ENCODE results near the gene NPEPL1. TPM values are rescaled to one million over a fixed set of nuclear protein-coding genes. Genes with fewer than 3 reads are reported as not detected.
"Not testable (repeated sequence)": the region's sequence is repeated elsewhere in the genome, so short reads cannot be mapped to it uniquely, and the experiment has no call there.

NPEPL1 gene
- polyA plus RNA-seq, 1 donor (not counting 4 experiments of a cell fraction or from before 2014, with no cell fraction given), result 4.4 TPM

DNA sequence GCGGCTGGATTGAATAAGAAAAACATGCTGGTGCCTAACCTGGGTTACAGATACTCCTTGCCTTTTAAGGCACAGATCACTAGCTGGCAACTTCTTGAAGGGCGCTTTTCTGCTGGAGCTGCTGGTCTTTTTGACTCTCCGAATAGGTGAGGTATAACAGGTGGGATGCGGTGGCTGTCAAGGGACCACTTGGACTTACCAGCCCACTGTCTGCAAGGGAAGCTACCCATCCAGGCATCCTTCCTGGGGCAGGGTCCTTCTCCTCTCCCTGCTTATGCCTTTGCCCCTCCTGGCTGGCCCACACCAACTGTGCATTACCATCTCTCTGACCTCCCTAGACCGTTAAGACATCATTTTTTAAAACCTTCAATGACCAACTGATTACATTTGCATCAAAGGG, 57.4 kb downstream of the NPEPL1 start:
- Histone ChIP-seq H3K4me3 (ENCODE audit: control insufficient read depth in 2 of 3, extremely low read depth in 1 of 3, insufficient read depth in 2 of 3, low read depth in 1 of 3, low read length in 3 of 3) (no peak overlapping the region), H3K9ac (ENCODE audit: control insufficient read depth, extremely low read depth, insufficient read depth, low read length) (no peak overlapping the region), H3K4me1 (ENCODE audit: control insufficient read depth, extremely low read depth, insufficient read depth, low read length) (no peaks in the 10 kb centered on the region), H4K20me1 (ENCODE audit: control insufficient read depth, extremely low read depth, insufficient read depth, low read length) (no peaks in the 10 kb centered on the region), H2AFZ (ENCODE audit: control insufficient read depth, low read length) (no peak overlapping the region), H3K27ac (ENCODE audit: control insufficient read depth, insufficient read depth, low read length) (no peak overlapping the region), H3K9me1 (ENCODE audit: control insufficient read depth, extremely low read depth, insufficient read depth, low read length) (no peaks in the 10 kb centered on the region), H3K36me3 (ENCODE audit: control insufficient read depth in 2 of 2, extremely low read depth in 1 of 2, insufficient read depth in 2 of 2, low read length in 2 of 2) (no peaks in the 10 kb centered on the region), H3K27me3 (ENCODE audit: control insufficient read depth, extremely low read depth, insufficient read depth, low read length) (peaks cover 9% of the 10 kb centered on the region), H3K4me2 (ENCODE audit: control insufficient read depth, extremely low read depth, insufficient read depth, low read depth, low read length) (no peak overlapping the region), H3K9me3 (ENCODE audit: control insufficient read depth, low read depth, low read length) (no peaks in the 10 kb centered on the region), H3K79me2 (ENCODE audit: control insufficient read depth, insufficient read depth, low read length) (no peaks in the 10 kb centered on the region)
- no peak for FAIRE-seq
- TF ChIP-seq, protein P1, sequence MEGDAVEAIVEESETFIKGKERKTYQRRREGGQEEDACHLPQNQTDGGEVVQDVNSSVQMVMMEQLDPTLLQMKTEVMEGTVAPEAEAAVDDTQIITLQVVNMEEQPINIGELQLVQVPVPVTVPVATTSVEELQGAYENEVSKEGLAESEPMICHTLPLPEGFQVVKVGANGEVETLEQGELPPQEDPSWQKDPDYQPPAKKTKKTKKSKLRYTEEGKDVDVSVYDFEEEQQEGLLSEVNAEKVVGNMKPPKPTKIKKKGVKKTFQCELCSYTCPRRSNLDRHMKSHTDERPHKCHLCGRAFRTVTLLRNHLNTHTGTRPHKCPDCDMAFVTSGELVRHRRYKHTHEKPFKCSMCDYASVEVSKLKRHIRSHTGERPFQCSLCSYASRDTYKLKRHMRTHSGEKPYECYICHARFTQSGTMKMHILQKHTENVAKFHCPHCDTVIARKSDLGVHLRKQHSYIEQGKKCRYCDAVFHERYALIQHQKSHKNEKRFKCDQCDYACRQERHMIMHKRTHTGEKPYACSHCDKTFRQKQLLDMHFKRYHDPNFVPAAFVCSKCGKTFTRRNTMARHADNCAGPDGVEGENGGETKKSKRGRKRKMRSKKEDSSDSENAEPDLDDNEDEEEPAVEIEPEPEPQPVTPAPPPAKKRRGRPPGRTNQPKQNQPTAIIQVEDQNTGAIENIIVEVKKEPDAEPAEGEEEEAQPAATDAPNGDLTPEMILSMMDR (optimal IDR thresholded peaks at IDR 0.05 in 1 of 3, IDR thresholded peaks at IDR 0.05 in 1 of 3, conservative IDR thresholded peaks at IDR 0.05 in 1 of 3; ENCODE audit: extremely low read depth in 1 of 3, insufficient read depth in 2 of 3, low read length in 3 of 3), result no peak
- TF ChIP-seq EZH2 (IDR thresholded peaks at IDR 0.05; ENCODE audit: low read length), result no peak
- dilution Hi-C loops (cut with MboI; ENCODE audit: extremely low pct_ligation_motif_present, low sequenced_read_pairs), result no loop called here
- DNase-seq (ENCODE audit: low read depth, low spot score), result no peak

- H2AFZ ChIP-seq (ENCODE audit: control insufficient read depth, low read length); FAIRE-seq; H3K4me2 ChIP-seq (ENCODE audit: control insufficient read depth, extremely low read depth, insufficient read depth, low read depth, low read length); H3K9ac ChIP-seq (ENCODE audit: control insufficient read depth, extremely low read depth, insufficient read depth, low read length); H3K27ac ChIP-seq (ENCODE audit: control insufficient read depth, insufficient read depth, low read length); H3K9me1 ChIP-seq (ENCODE audit: control insufficient read depth, extremely low read depth, insufficient read depth, low read length); H3K4me3 ChIP-seq (ENCODE audit: control insufficient read depth in 2 of 3, extremely low read depth in 1 of 3, insufficient read depth in 2 of 3, low read depth in 1 of 3, low read length in 3 of 3); H3K79me2 ChIP-seq (ENCODE audit: control insufficient read depth, insufficient read depth, low read length); H3K9me3 ChIP-seq (ENCODE audit: control insufficient read depth, low read depth, low read length); H3K36me3 ChIP-seq (ENCODE audit: control insufficient read depth in 2 of 2, extremely low read depth in 1 of 2, insufficient read depth in 2 of 2, low read length in 2 of 2); DNase-seq (ENCODE audit: low read depth, low spot score); H3K27me3 ChIP-seq (ENCODE audit: control insufficient read depth, extremely low read depth, insufficient read depth, low read length); dilution Hi-C loops (cut with MboI; ENCODE audit: extremely low pct_ligation_motif_present, low sequenced_read_pairs); H4K20me1 ChIP-seq (ENCODE audit: control insufficient read depth, extremely low read depth, insufficient read depth, low read length); H3K4me1 ChIP-seq (ENCODE audit: control insufficient read depth, extremely low read depth, insufficient read depth, low read length): not testable (repeated sequence)
Measured at GRCh38 chr20:58750706-58751105, 58.1 kb downstream of the NPEPL1 start.

GRCh38 chr20:58751979-58752378, 59.4 kb downstream of the NPEPL1 start:
- Histone ChIP-seq H3K27ac (ENCODE audit: control insufficient read depth, insufficient read depth, low read length) (no peak overlapping the region), H3K9ac (ENCODE audit: control insufficient read depth, extremely low read depth, insufficient read depth, low read length) (no peak overlapping the region), H3K4me1 (ENCODE audit: control insufficient read depth, extremely low read depth, insufficient read depth, low read length) (no peaks in the 10 kb centered on the region), H3K27me3 (ENCODE audit: control insufficient read depth, extremely low read depth, insufficient read depth, low read length) (peaks cover 9% of the 10 kb centered on the region), H3K4me3 (ENCODE audit: control insufficient read depth in 2 of 3, extremely low read depth in 1 of 3, insufficient read depth in 2 of 3, low read depth in 1 of 3, low read length in 3 of 3) (no peak overlapping the region), H3K36me3 (ENCODE audit: control insufficient read depth in 2 of 2, extremely low read depth in 1 of 2, insufficient read depth in 2 of 2, low read length in 2 of 2) (no peaks in the 10 kb centered on the region), H3K9me3 (ENCODE audit: control insufficient read depth, low read depth, low read length) (no peaks in the 10 kb centered on the region), H3K79me2 (ENCODE audit: control insufficient read depth, insufficient read depth, low read length) (no peaks in the 10 kb centered on the region), H2AFZ (ENCODE audit: control insufficient read depth, low read length) (no peak overlapping the region), H4K20me1 (ENCODE audit: control insufficient read depth, extremely low read depth, insufficient read depth, low read length) (no peaks in the 10 kb centered on the region), H3K9me1 (ENCODE audit: control insufficient read depth, extremely low read depth, insufficient read depth, low read length) (no peaks in the 10 kb centered on the region), H3K4me2 (ENCODE audit: control insufficient read depth, extremely low read depth, insufficient read depth, low read depth, low read length) (no peak overlapping the region)
- dilution Hi-C loops (cut with MboI; ENCODE audit: extremely low pct_ligation_motif_present, low sequenced_read_pairs), result no loop called here
- TF ChIP-seq, protein P1 (optimal IDR thresholded peaks at IDR 0.05 in 1 of 3, IDR thresholded peaks at IDR 0.05 in 1 of 3, conservative IDR thresholded peaks at IDR 0.05 in 1 of 3; ENCODE audit: extremely low read depth in 1 of 3, insufficient read depth in 2 of 3, low read length in 3 of 3), result no peak
- TF ChIP-seq EZH2 (IDR thresholded peaks at IDR 0.05; ENCODE audit: low read length), result no peak
- DNase-seq (ENCODE audit: low read depth, low spot score) (no peak), FAIRE-seq (no peak)
